H9 (cell line): ENCODE data around the gene BAZ1B. TPM values are rescaled to one million over a fixed set of nuclear protein-coding genes. Genes with fewer than 3 reads are reported as not detected.
A peak's percentile ranks its signal among the peaks of the same experiment; 100 is the strongest.

ENCODE experiments used
- DNase-seq: peaks from one replicate; pipeline ENCODE4 v3.0.0-alpha.2; 2017
- H2AFZ ChIP-seq: one replicate; pipeline ENCODE4 v1.6.1; 2013; ENCODE audit warnings: mild to moderate bottlenecking, low read length, control low read depth, moderate library complexity
- H2AK5ac ChIP-seq: 2 replicates; pipeline ENCODE4 v1.6.1; 2013; ENCODE audit warnings: low read length, control low read depth, mixed read lengths; ENCODE audit not compliant: insufficient read length
- H2BK120ac ChIP-seq: one replicate; pipeline ENCODE4 v1.6.1; 2013; ENCODE audit warnings: low read depth, mild to moderate bottlenecking, low read length, control low read depth, inconsistent platforms; ENCODE audit not compliant: poor library complexity, severe bottlenecking
- H2BK12ac ChIP-seq: 2 replicates; pipeline ENCODE4 v1.6.1; 2013; ENCODE audit warnings: low read length, control low read depth, mixed read lengths, low read depth; ENCODE audit not compliant: insufficient read length
- H2BK15ac ChIP-seq: 2 replicates; pipeline ENCODE4 v1.6.1; 2013; ENCODE audit warnings: low read depth, low read length, control low read depth
- H2BK20ac ChIP-seq: one replicate; pipeline ENCODE4 v1.6.1; 2013; ENCODE audit warnings: low read depth, mild to moderate bottlenecking, low read length, control low read depth, inconsistent platforms; ENCODE audit not compliant: poor library complexity, severe bottlenecking
- H2BK5ac ChIP-seq: 2 replicates; pipeline ENCODE4 v1.6.1; 2013; ENCODE audit warnings: low read length, control low read depth, mixed read lengths; ENCODE audit not compliant: insufficient read length
- H3K14ac ChIP-seq: 2 replicates; pipeline ENCODE4 v1.6.1; 2013; ENCODE audit warnings: low read length, control low read depth; ENCODE audit not compliant: insufficient read depth
- H3K18ac ChIP-seq: 2 replicates; pipeline ENCODE4 v1.6.1; 2013; ENCODE audit warnings: low read depth, mild to moderate bottlenecking, mixed read lengths, low read length, control low read depth; ENCODE audit not compliant: insufficient read length
- H3K23ac ChIP-seq: 2 replicates; pipeline ENCODE4 v1.6.1; 2013; ENCODE audit warnings: low read length, control low read depth, mixed read lengths, low read depth; ENCODE audit not compliant: insufficient read length
- H3K23me2 ChIP-seq: 2 replicates; pipeline ENCODE4 v1.6.1; 2013; ENCODE audit warnings: low read depth, mild to moderate bottlenecking, mixed read lengths, low read length, control low read depth; ENCODE audit not compliant: insufficient read length, poor library complexity, severe bottlenecking
- H3K27ac ChIP-seq: 2 replicates; pipeline ENCODE4 v1.5.1; 2013; ENCODE audit warnings: low read length, control low read depth, mixed read lengths, low read depth; ENCODE audit not compliant: insufficient read length
- H3K27me3 ChIP-seq: 2 replicates; pipeline ENCODE4 v1.6.1; 2013; ENCODE audit warnings: low read length, control low read depth, inconsistent platforms; ENCODE audit not compliant: insufficient read depth
- H3K4ac ChIP-seq: 2 replicates; pipeline ENCODE4 v1.6.1; 2013; ENCODE audit warnings: low read depth, mild to moderate bottlenecking, control low read depth, inconsistent platforms, low read length, moderate library complexity
- H3K4me1 ChIP-seq: 2 replicates; pipeline ENCODE4 v1.6.1; 2013; ENCODE audit warnings: low read length, control low read depth, inconsistent platforms; ENCODE audit not compliant: insufficient read depth
- H3K4me2 ChIP-seq: 2 replicates; pipeline ENCODE4 v1.6.1; 2013; ENCODE audit warnings: low read length, control low read depth, mixed read lengths; ENCODE audit not compliant: insufficient read length, insufficient read depth
- H3K56ac ChIP-seq: 2 replicates; pipeline ENCODE4 v1.6.1; 2013; ENCODE audit warnings: low read depth, mild to moderate bottlenecking, mixed read lengths, low read length, control low read depth; ENCODE audit not compliant: insufficient read length
- H3K79me1 ChIP-seq: 2 replicates; pipeline ENCODE4 v1.6.1; 2013; ENCODE audit warnings: low read depth, mild to moderate bottlenecking, moderate library complexity, low read length, control low read depth, inconsistent platforms; ENCODE audit not compliant: insufficient read depth, poor library complexity, severe bottlenecking
- H3K79me2 ChIP-seq: 2 replicates; pipeline ENCODE4 v1.6.1; 2013; ENCODE audit warnings: low read length, control low read depth, inconsistent platforms; ENCODE audit not compliant: insufficient read depth
- H3K9ac ChIP-seq: 2 replicates; pipeline ENCODE4 v1.6.1; 2013; ENCODE audit warnings: low read length, control low read depth, mixed read lengths; ENCODE audit not compliant: insufficient read length; ENCODE audit errors: extremely low read depth
- H3K9me3 ChIP-seq: one replicate; pipeline ENCODE4 v1.6.1; 2013; ENCODE audit warnings: low read depth, low read length, inconsistent platforms; ENCODE audit not compliant: control insufficient read depth
- H3T11ph ChIP-seq: one replicate; pipeline ENCODE4 v1.6.1; 2013; ENCODE audit warnings: mild to moderate bottlenecking, low read length, control low read depth, inconsistent platforms
- H4K20me1 ChIP-seq: one replicate; pipeline ENCODE4 v1.6.1; 2013; ENCODE audit not compliant: control insufficient read depth, insufficient read length, insufficient read depth
- H4K5ac ChIP-seq: 2 replicates; pipeline ENCODE4 v1.6.1; 2013; ENCODE audit warnings: low read depth, mild to moderate bottlenecking, mixed read lengths, low read length, control low read depth; ENCODE audit not compliant: insufficient read length
- H4K8ac ChIP-seq: replicated peaks from 2 replicates; pipeline ENCODE4 v1.6.1; 2013; ENCODE audit warnings: low read length, control low read depth, mixed read lengths, low read depth; ENCODE audit not compliant: insufficient read length
- H4K91ac ChIP-seq: 2 replicates; pipeline ENCODE4 v1.6.1; 2013; ENCODE audit warnings: low read depth, mild to moderate bottlenecking, moderate library complexity, mixed read lengths, low read length, control low read depth; ENCODE audit not compliant: insufficient read length
- H3K27ac Mint-ChIP-seq, 3 experiments: 2 replicates in 2 of 3; 3 replicates in 1 of 3; pipeline ENCODE4 v1.8.0; 2020 to 2021; ENCODE audit warnings: mixed read lengths in 3 of 3, mild to moderate bottlenecking in 1 of 3, moderate library complexity in 1 of 3
- H3K27me3 Mint-ChIP-seq: 2 replicates; pipeline ENCODE4 v1.8.0; 2021; ENCODE audit warnings: low read depth, mild to moderate bottlenecking, moderate library complexity, mixed read lengths
- H3K36me3 Mint-ChIP-seq, 3 experiments: 2 replicates in 2 of 3; 3 replicates in 1 of 3; pipeline ENCODE4 v1.8.0; 2020 to 2021; ENCODE audit warnings: low read depth in 3 of 3, mixed read lengths in 3 of 3; ENCODE audit not compliant: insufficient read depth in 1 of 3
- H3K4me1 Mint-ChIP-seq, 2 experiments: 2 replicates each; pipeline ENCODE4 v1.8.0; 2020; ENCODE audit warnings: mixed read lengths in 2 of 2
- H3K4me3 Mint-ChIP-seq, 2 experiments: 2 replicates in 1 of 2; 3 replicates in 1 of 2; pipeline ENCODE4 v1.8.0; 2020 to 2021; ENCODE audit warnings: mild to moderate bottlenecking in 2 of 2, mixed read lengths in 2 of 2, moderate library complexity in 1 of 2
- H3K9me3 Mint-ChIP-seq, 2 experiments: 2 replicates in 1 of 2; 3 replicates in 1 of 2; pipeline ENCODE4 v1.8.0; 2020; ENCODE audit warnings: mild to moderate bottlenecking in 2 of 2, mixed read lengths in 2 of 2, moderate library complexity in 1 of 2
- CTCF ChIP-seq: fragments of 200-600 bp; sonication (generic); conservative IDR thresholded peaks from 3 replicates; pipeline ENCODE4 v1.8.0; 2021; ENCODE audit warnings: antibody characterized with exemption, mild to moderate bottlenecking
- WGBS: extraction: QIAGEN DNeasy Blood & Tissue Kit; methylation state at CpG from one replicate; pipeline ENCODE4 v1.1.7; 2013; ENCODE audit warnings: missing lambda C conversion rate, low lambda C conversion rate, mixed read lengths; ENCODE audit not compliant: insufficient read length; ENCODE audit errors: extremely low coverage; 5-methylcytosine and 5-hydroxymethylcytosine counted together
- total RNA-seq: library from RNA; stranded (reverse); gene quantifications from 2 replicates; pipeline ENCODE4 v1.2.1, GENCODE V29; 2021

BAZ1B gene
- total RNA-seq, 1 experiment from 2014 or later, result 96.4 TPM

DNA sequence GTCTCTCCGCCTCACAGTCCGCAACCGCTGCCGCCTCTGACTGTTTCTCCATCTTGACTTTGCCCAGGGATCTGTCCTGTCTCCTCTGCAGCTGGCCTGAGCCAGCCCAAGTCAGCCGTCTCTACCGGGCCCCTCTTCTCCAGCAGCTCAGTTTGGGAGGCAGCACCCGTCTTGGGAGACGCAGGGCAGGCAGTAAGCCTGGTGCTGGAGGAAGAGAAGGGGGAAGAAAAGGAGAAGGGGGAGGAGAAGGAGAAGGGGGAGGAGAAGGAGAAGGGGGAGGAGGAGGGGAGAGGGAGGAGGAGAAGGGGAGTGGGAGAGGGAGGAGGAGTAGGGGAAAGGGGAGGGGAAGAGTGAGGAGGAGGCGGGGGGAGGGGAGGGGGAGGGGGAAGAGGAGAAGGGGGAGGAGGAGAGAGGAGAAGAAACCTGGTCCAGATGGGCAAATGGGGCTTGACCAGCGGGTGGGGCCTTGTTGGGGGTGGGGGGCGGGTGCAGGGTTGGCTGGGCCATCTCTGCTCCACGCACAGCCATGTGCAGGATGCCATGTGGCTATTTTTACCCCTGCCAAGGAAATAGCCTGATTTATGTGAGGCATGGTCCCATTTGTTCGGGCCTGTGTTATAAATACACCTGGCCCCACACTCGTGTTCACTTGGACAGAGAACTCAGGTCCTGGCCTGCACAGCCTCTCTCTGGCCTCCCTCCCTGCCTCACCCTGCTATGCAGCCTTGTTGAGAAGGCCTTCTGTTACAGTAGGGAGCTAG, 124.4 kb downstream of the BAZ1B start:
- no peaks in the 10 kb centered on the region for H3K9me3 ChIP-seq
- H3K23me2 ChIP-seq, result peaks cover 5% of the 10 kb centered on the region
- no peak overlapping the region for H4K91ac ChIP-seq
- H3K9me3 Mint-ChIP-seq, result no peaks in the 10 kb centered on the region
- no peak overlapping the region for H3K14ac ChIP-seq
- no peak overlapping the region for H4K8ac ChIP-seq
- H4K20me1 ChIP-seq, result no peaks in the 10 kb centered on the region
- H3K4me1 ChIP-seq, result peaks cover 3% of the 10 kb centered on the region; the same call in 1 of the 2 replicates
- no peak overlapping the region for H3K56ac ChIP-seq
- H2BK15ac ChIP-seq, result no peak overlapping the region
- no peak overlapping the region for H3K23ac ChIP-seq
- no peak overlapping the region for H2AK5ac ChIP-seq
- H3K27ac Mint-ChIP-seq, result peak overlapping the region; percentile 59 to 91 (median 81); a peak in 5 of 7 replicates
- H2BK5ac ChIP-seq, result no peak overlapping the region
- no peak overlapping the region for H3T11ph ChIP-seq
- H2BK120ac ChIP-seq, result no peak overlapping the region
- H3K27me3 Mint-ChIP-seq, result peaks cover 2% of the 10 kb centered on the region; the same call in 1 of the 2 replicates
- H3K9ac ChIP-seq, result peak overlapping the region; percentile 10
- peak overlapping the region; percentile 72 for H3K4me2 ChIP-seq
- H3K27me3 ChIP-seq, result no peaks in the 10 kb centered on the region
- H4K5ac ChIP-seq, result no peak overlapping the region
- DNase-seq, result peak; percentile 74
- H2AFZ ChIP-seq, result peak overlapping the region; percentile 85
- peak overlapping the region; percentile 69 to 81 for H3K4me3 Mint-ChIP-seq
- H3K27ac ChIP-seq, result no peak overlapping the region
- no peak overlapping the region for H2BK12ac ChIP-seq
- peaks cover 11 to 27% of the 10 kb centered on the region in 2 experiments for H3K4me1 Mint-ChIP-seq
- H3K36me3 Mint-ChIP-seq, result no peaks in the 10 kb centered on the region
- H3K79me1 ChIP-seq, result no peaks in the 10 kb centered on the region
- WGBS, result no CpG with 5 or more reads among the region's 14 CpGs
- H3K79me2 ChIP-seq, result no peaks in the 10 kb centered on the region
- H3K18ac ChIP-seq, result peak overlapping the region; percentile 50
- H3K4ac ChIP-seq, result no peak overlapping the region
- TF ChIP-seq CTCF, result no peak
- no peak overlapping the region for H2BK20ac ChIP-seq
